ENCODE measurements around the gene SEMA7A.
"Not testable (repeated sequence)": the region's sequence is repeated elsewhere in the genome, so short reads cannot be mapped to it uniquely, and the experiment has no call there.

Gene SEMA7A, protein sequence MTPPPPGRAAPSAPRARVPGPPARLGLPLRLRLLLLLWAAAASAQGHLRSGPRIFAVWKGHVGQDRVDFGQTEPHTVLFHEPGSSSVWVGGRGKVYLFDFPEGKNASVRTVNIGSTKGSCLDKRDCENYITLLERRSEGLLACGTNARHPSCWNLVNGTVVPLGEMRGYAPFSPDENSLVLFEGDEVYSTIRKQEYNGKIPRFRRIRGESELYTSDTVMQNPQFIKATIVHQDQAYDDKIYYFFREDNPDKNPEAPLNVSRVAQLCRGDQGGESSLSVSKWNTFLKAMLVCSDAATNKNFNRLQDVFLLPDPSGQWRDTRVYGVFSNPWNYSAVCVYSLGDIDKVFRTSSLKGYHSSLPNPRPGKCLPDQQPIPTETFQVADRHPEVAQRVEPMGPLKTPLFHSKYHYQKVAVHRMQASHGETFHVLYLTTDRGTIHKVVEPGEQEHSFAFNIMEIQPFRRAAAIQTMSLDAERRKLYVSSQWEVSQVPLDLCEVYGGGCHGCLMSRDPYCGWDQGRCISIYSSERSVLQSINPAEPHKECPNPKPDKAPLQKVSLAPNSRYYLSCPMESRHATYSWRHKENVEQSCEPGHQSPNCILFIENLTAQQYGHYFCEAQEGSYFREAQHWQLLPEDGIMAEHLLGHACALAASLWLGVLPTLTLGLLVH

DNA sequence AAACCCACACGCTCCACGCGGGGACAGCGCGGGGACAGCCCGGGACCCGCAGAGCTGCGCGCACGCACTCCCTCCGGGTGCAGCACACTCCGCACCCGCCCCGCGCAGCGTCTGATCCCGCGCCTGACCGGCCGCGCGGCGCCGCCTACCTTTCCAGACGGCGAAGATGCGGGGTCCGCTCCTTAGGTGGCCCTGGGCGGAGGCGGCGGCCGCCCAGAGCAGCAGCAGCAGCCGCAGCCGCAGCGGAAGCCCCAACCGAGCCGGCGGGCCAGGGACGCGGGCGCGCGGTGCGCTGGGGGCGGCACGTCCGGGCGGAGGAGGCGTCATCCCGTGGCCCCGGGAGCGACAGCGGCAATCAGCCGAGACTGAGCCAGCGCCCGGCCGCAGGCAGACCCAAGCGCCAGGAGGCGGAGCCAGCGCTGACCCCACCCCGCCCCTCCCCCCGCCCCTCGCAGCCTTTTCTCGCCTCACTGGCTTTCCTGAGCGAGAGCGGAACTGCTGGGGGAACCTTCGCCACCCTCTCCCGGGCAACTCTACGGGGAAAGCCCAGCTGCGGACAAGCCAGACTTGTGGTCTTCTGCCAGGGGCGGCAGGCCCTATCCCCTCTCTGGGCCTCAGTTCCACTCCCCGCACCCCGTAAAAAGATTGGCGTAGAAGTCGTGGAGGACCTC, at the start of gene SEMA7A:
Gene SEMA7A, minus strand, starts transcription at position 367 of the 671 bp plus-strand sequence. Its CDS starts 40 bp downstream, at position 327.
- DNase-seq = peak; percentile 78

DNA sequence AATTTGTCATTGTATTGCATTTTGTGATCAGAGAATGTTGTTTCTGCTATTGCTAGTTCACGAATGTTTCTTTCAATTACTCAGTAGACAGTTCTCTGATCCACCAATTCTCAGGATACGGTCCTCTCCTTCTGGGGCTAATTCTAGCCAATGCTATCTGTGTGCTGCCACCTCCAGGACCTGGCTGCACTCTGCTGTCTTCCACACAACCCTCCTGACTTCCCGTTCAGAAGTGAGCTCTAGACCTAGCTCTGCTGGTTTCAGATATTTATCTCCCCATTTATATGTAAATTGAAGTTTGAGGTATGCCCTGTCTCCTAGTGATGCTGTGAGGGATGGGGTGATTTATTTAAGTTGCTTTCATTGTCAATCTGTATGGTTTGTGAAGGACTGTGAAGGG, 48.9 kb upstream of the SEMA7A start:
- DNase-seq = no peak

- not testable (repeated sequence) for DNase-seq
These were observed 46.6 kb upstream of the SEMA7A start for GRCh38 chr15:74480364-74480763.

DNA sequence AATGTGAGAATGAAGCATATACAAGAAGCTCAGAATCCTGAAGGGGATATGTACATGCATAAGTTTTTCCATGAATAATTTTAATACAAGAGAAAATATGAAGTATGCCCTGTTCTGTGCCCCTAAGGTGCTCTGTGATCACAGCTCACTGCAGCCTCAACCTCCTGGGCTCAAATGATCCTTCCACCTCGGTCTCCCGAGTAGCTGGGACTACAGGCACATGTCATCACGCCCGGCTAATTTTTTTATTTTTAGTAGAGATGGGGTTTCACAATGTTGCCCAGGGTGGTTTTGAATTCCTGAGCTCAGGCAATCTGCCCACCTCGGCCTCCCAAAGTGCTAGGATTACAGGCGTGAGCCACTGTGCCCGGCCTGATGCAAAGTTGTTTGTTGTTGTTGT, 37.9 kb upstream of the SEMA7A start:
- DNase-seq = not testable (repeated sequence)

DNA sequence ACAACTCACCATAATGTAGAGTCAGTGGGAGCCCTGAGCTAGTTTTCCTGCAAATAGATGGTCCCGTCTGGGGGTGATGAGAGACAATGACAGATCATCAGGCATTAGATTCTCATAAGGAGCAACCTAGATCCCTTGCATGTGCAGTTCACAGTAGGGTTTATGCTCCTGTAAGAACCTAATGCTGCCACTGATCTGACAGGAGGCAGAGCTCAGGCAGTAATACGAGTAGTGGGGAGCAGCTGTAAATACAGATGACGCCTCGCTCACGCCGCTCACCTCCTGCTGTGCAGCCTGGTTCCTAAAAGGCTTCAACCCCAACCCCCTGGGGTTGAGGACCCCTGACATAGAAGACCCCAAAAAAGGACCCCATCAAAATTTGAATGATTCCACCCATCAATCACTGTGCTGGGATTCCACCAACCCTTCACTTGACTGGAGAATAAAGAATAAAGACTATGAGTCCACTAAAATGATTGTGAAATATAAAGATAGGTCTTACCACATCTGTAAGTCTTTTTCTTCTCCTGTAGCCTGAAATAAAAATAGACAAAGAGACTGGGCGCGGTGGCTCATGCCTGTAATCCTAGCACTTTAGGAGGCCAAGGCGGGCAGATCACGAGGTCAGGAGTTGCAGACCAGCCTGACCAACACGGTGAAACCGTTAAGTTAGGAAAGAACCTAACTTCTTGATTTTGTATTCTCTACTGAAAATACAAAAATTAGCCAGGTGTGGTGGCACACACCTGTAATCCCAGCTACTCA, 37.1 kb upstream of the SEMA7A start:
- no peak for DNase-seq

- no peak for DNase-seq
These were observed 34.7 kb upstream of the SEMA7A start for GRCh38 chr15:74468341-74469032.

DNA sequence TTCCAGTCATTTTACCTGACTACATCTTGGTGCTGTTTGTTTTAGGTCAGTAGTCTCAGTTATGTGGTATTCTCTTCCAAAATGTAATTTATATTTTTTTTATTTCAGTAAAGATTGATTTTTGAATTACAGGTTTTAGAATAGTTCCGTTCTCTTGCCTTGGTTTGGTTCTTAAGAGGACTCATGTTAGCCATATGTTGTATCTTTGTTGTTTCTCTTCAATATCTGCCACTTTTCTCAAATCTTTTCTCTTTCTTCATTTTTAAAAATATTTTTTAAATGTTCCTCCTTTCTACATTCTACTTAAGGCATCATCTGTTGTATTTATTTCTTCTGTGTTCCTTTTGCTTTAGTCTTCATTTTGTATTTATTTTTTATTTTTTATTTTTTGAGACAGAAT, 32.8 kb upstream of the SEMA7A start:
- DNase-seq = no peak

- no peak for DNase-seq
These were observed 31.1 kb upstream of the SEMA7A start for GRCh38 chr15:74464897-74465296.

GRCh38 chr15:74464216-74464615, 30.5 kb upstream of the SEMA7A start:
- DNase-seq = no peak

GRCh38 chr15:74463634-74464033, 29.9 kb upstream of the SEMA7A start:
- DNase-seq = no peak

DNA sequence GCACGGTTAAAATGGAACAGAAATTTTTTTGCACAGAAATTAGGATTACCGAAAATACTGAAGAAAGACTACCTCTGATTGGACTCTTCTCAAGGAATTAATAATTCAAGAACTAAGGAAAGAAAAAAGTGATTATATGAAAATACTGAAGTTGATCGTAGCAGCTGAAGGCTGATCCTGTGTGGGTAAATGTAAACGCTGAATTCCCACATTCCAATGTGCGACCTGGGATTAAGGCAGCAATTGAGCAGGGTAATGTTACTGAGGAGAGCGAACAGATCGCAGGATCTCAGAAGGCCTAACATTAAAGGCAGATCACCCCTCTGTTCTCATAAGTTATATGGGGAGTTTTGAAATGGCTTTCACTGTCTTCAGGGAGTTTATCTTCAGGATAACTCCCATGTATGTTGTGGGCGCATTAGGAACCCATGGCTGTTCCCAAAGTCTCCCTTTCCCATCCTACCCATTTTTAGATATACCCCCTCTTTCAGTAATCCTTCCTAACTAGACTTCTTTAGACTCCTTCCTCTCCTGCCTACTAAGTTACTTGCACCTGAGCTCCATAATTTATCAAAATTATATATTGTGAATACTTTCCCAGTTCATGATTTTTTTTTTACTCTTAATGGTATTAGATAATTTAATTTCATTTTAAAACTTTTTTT, 28.2 kb upstream of the SEMA7A start:
- DNase-seq = no peak

DNA sequence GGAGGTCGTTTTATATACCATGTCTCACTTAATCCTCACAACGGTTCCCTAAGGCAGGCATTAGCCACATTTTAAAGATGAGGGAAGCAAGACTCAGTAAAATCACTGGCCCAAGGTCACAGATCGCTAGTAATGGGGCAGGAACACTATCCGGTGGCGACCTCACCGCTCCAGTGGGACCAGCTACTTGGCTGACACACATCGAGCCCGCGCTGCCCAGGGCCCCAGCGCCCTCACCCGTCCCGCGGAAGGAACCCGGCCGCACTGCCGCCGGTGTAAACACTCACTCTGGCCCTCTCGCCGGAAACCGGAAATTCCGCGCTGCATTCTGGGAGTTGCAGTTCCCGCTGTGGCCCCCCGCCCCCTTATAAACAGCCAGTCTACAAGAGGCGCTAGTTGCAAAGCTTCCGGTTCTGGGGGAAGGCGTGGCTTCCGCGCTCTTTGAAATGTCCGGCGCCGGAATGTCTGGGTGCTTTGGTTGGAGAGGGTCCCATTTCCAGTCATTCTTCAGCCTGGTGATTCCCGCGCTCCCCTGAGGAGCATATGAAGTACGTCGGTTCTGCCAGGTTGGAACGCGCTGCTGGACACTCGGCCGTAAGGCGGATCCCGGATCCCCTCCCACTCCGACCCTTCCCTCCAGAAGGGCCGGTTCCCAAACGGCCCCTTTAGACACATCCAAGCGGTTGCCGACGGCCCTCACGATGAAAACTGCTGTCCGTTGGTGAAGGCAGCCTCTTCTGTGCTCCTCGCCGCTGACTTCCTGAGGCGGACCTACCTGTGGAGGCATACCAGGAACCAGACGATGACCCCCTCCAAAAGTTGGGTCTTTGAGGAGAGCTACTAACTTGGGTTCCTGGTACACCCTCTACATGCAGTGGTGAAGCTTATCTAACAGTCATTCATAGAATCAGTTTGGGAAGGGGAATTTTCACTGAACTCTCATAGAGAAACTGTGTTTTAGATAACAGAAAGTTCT, 27.4 kb upstream of the SEMA7A start, which contains the start of gene UBL7:
Gene UBL7, minus strand, starts transcription at position 290 of the 976 bp plus-strand sequence. CDS start 2,293 bp downstream, outside the sequence.
- DNase-seq = peak; percentile 96

DNA sequence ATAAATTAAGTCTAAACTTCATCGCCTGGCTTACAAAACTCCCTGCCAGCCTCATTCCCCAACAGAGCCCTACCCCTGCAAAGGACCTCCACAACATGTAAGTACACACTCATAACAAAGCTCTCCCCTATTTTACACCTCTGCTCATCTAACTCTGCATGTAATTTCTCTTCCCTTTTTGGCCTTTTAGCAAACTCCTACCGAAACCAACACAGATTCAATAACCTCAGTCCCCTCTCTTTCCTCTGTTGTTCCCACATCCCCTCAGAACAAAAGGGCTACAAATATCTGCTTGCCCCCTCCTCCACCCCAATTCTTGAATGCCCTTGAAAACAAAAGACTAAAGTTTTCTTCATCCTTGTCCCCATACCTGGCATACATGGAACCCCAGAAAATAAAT, 26.5 kb upstream of the SEMA7A start:
- no peak for DNase-seq

GRCh38 chr15:74459798-74460197, 26.0 kb upstream of the SEMA7A start:
- DNase-seq = not testable (repeated sequence)

DNA sequence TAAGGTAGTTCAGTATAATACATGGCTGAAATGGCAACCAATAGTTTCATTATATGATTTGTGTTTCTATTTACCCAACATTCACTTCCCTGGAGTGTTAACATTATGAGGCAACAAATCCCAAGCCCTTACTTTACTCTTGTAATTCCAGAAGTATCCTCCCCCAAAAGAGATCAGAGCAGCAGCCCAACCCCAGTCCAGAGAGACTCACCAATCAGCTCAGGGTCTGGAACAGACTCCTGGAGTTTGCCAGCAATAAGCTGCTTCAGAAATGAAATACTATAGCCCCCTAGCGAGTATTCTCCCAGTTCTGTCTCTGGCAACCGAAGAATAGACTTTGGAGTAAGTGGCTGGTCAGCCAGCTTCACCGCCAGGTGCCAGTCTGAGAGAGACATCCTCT, 24.7 kb upstream of the SEMA7A start:
- no peak for DNase-seq

- not testable (repeated sequence) for DNase-seq
These were observed 23.3 kb upstream of the SEMA7A start for GRCh38 chr15:74457036-74457435.

GRCh38 chr15:74454764-74455500, 21.2 kb upstream of the SEMA7A start:
- DNase-seq = no peak

- no peak for DNase-seq
These were observed 20.4 kb upstream of the SEMA7A start for GRCh38 chr15:74453925-74454763.

All from stimulated activated CD4-positive, alpha-beta T cell treated with anti-CD3 and anti-CD28 coated beads, Interleukin-4, amount 100 ng/mL, for 1 hour (primary cell).